Chondrocyte (in vitro differentiated cells): Measurements from ENCODE around the gene ZP3. TPM values are rescaled to one million over a fixed set of nuclear protein-coding genes. Genes with fewer than 3 reads are reported as not detected.
A peak's percentile ranks its signal among the peaks of the same experiment; 100 is the strongest.
"Not testable (repeated sequence)": the region's sequence is repeated elsewhere in the genome, so short reads cannot be mapped to it uniquely, and the experiment has no call there.

Experiments used
- DNase-seq: peaks from one replicate; pipeline ENCODE4 v3.0.0; 2021; ENCODE audit warnings: mixed read lengths, low spot score
- H3K27ac Mint-ChIP-seq: one replicate; pipeline ENCODE4 v1.8.0; 2021; ENCODE audit warnings: mild to moderate bottlenecking, moderate library complexity, mixed read lengths; ENCODE audit not compliant: unreplicated experiment
- H3K27me3 Mint-ChIP-seq: 2 replicates; pipeline ENCODE4 v1.8.0; 2021; ENCODE audit warnings: low read depth, mixed read lengths
- H3K36me3 Mint-ChIP-seq: 2 replicates; pipeline ENCODE4 v1.8.0; 2021; ENCODE audit warnings: low read depth, mixed read lengths
- H3K4me1 Mint-ChIP-seq: 2 replicates; pipeline ENCODE4 v1.8.0; 2021; ENCODE audit warnings: low read depth, mild to moderate bottlenecking, mixed read lengths
- H3K4me3 Mint-ChIP-seq: one replicate; pipeline ENCODE4 v1.8.0; 2021; ENCODE audit warnings: mild to moderate bottlenecking, moderate library complexity, mixed read lengths; ENCODE audit not compliant: unreplicated experiment
- H3K9me3 Mint-ChIP-seq: 2 replicates; pipeline ENCODE4 v1.8.0; 2021; ENCODE audit warnings: low read depth, mixed read lengths
- CTCF ChIP-seq: fragments of 200-600 bp; sonication (generic); IDR thresholded peaks from 2 replicates; pipeline ENCODE4 v1.5.0; 2021; ENCODE audit warnings: antibody characterized with exemption, mild to moderate bottlenecking, moderate library complexity
- total RNA-seq: library from RNA; stranded (reverse); gene quantifications from 3 replicates; pipeline ENCODE4 v1.2.1, GENCODE V29; 2021

ZP3 gene
- total RNA-seq, 1 donor from 2014 or later = not detected

- no peaks in the 10 kb centered on the region for H3K9me3 Mint-ChIP-seq
- no peak for DNase-seq
- peaks cover 15% of the 10 kb centered on the region for H3K4me1 Mint-ChIP-seq
- H3K4me3 Mint-ChIP-seq = no peak overlapping the region
- H3K36me3 Mint-ChIP-seq = no peaks in the 10 kb centered on the region
- H3K27me3 Mint-ChIP-seq = no peaks in the 10 kb centered on the region
- TF ChIP-seq CTCF = no peak
- no peak overlapping the region for H3K27ac Mint-ChIP-seq
Observed at GRCh38 chr7:76407718-76408117, 17.0 kb upstream of the ZP3 start.

- H3K9me3 Mint-ChIP-seq = no peaks in the 10 kb centered on the region
- H3K27me3 Mint-ChIP-seq = no peaks in the 10 kb centered on the region
- no peaks in the 10 kb centered on the region for H3K36me3 Mint-ChIP-seq
- H3K4me3 Mint-ChIP-seq = no peak overlapping the region
- TF ChIP-seq CTCF = no peak
- no peak overlapping the region for H3K27ac Mint-ChIP-seq
- DNase-seq = no peak
- peaks cover 15% of the 10 kb centered on the region for H3K4me1 Mint-ChIP-seq
Observed at GRCh38 chr7:76408121-76408560, 16.6 kb upstream of the ZP3 start.

GRCh38 chr7:76409537-76409936 lies 15.2 kb upstream of the ZP3 start, which contains the start of gene SSC4D:
TSS of gene SSC4D (minus strand) at chr7:76409697. CDS start at chr7:76404439, 5,258 bp downstream.
- Mint-ChIP-seq H3K27me3 (no peaks in the 10 kb centered on the region), H3K36me3 (no peaks in the 10 kb centered on the region), H3K27ac (no peak within 1 kb of the TSS), H3K4me1 (peaks cover 15% of the 10 kb centered on the region), H3K9me3 (no peaks in the 10 kb centered on the region), H3K4me3 (no peak within 1 kb of the TSS)
- DNase-seq = no peak
- TF ChIP-seq CTCF = no peak

- Mint-ChIP-seq H3K4me3 (no peak overlapping the region), H3K27ac (no peak overlapping the region), H3K4me1 (peaks cover 15% of the 10 kb centered on the region), H3K9me3 (no peaks in the 10 kb centered on the region), H3K27me3 (no peaks in the 10 kb centered on the region), H3K36me3 (no peaks in the 10 kb centered on the region)
- DNase-seq = no peak
- no peak for TF ChIP-seq CTCF
Observed at GRCh38 chr7:76411626-76412025, 13.1 kb upstream of the ZP3 start.

GRCh38 chr7:76412249-76412648 lies 12.5 kb upstream of the ZP3 start:
- Mint-ChIP-seq H3K9me3 (no peaks in the 10 kb centered on the region), H3K36me3 (no peaks in the 10 kb centered on the region), H3K27ac (no peak overlapping the region), H3K4me1 (peaks cover 15% of the 10 kb centered on the region), H3K27me3 (no peaks in the 10 kb centered on the region), H3K4me3 (no peak overlapping the region)
- DNase-seq = no peak
- no peak for TF ChIP-seq CTCF

- not testable (repeated sequence) for H3K27ac Mint-ChIP-seq, H3K4me3 Mint-ChIP-seq, DNase-seq, H3K36me3 Mint-ChIP-seq, H3K27me3 Mint-ChIP-seq, H3K9me3 Mint-ChIP-seq
- H3K4me1 Mint-ChIP-seq = peaks cover 27% of the 10 kb centered on the region
Observed at GRCh38 chr7:76417654-76418310, 7.0 kb upstream of the ZP3 start.

- DNase-seq = peak; percentile 21
Observed at GRCh38 chr7:76421097-76421496, 3.7 kb upstream of the ZP3 start.

More at GRCh38 chr7:76421097-76421496, 3.7 kb upstream of the ZP3 start:
- not testable (repeated sequence) for H3K4me3 Mint-ChIP-seq, H3K27me3 Mint-ChIP-seq, H3K36me3 Mint-ChIP-seq, H3K9me3 Mint-ChIP-seq
- Mint-ChIP-seq H3K27ac (peak overlapping the region; percentile 97), H3K4me1 (peaks cover 40% of the 10 kb centered on the region)
